HAP-1 (cell line): Measurements from ENCODE around the gene GNS.

Source experiments
- DNase-seq, 2 experiments: peaks; one replicate each; pipeline ENCODE4 v3.0.0-alpha.2; 2016 to 2020; ENCODE audit warnings: low spot score in 2 of 2
- H3K27me3 ChIP-seq: fragments of 250-450 bp; sonication (Bioruptor Pico); 2 replicates; pipeline ENCODE4 v1.5.1; 2020; ENCODE audit warnings: low read depth, mild to moderate bottlenecking, moderate library complexity
- H3K36me3 ChIP-seq: fragments of 250-450 bp; sonication (Bioruptor Pico); replicated peaks from 2 replicates; pipeline ENCODE4 v1.5.1; 2020; ENCODE audit warnings: mild to moderate bottlenecking
- H3K4me1 ChIP-seq: fragments of 250-450 bp; sonication (Bioruptor Pico); 2 replicates; pipeline ENCODE4 v1.5.1; 2020; ENCODE audit warnings: mild to moderate bottlenecking
- H3K4me3 ChIP-seq: fragments of 250-450 bp; sonication (Bioruptor Pico); 2 replicates; pipeline ENCODE4 v1.5.1; 2020; ENCODE audit warnings: mild to moderate bottlenecking, moderate library complexity
- H3K9me3 ChIP-seq: fragments of 250-450 bp; sonication (Bioruptor Pico); 2 replicates; pipeline ENCODE4 v1.5.1; 2020; ENCODE audit warnings: mild to moderate bottlenecking, moderate library complexity
- in situ Hi-C: fragments of 300-500 bp; cut with MboI; formaldehyde crosslinking; loops from 3 replicates; pipeline ENCODE4 v1.14.3; 2020; ENCODE audit warnings: low sequenced_read_pairs, inconsistent platforms, mixed read lengths

The GNS gene

GRCh38 chr12:64680235-64680634 is 79.0 kb downstream of the GNS start:
- no peak for DNase-seq
- in situ Hi-C loops: no loop called here
- Histone ChIP-seq H3K27me3 (no peaks in the 10 kb centered on the region), H3K9me3 (no peaks in the 10 kb centered on the region), H3K4me1 (peaks cover 20% of the 10 kb centered on the region), H3K4me3 (no peak overlapping the region), H3K36me3 (peaks cover 6% of the 10 kb centered on the region)

GRCh38 chr12:64679487-64680001 is 79.7 kb downstream of the GNS start:
- no peaks in the 10 kb centered on the region for H3K9me3 ChIP-seq
- in situ Hi-C loops: no loop called here
- no peak overlapping the region for H3K4me3 ChIP-seq
- no peak for DNase-seq
- peaks cover 20% of the 10 kb centered on the region for H3K4me1 ChIP-seq
- H3K36me3 ChIP-seq: no peaks in the 10 kb centered on the region
- H3K27me3 ChIP-seq: no peaks in the 10 kb centered on the region

DNA sequence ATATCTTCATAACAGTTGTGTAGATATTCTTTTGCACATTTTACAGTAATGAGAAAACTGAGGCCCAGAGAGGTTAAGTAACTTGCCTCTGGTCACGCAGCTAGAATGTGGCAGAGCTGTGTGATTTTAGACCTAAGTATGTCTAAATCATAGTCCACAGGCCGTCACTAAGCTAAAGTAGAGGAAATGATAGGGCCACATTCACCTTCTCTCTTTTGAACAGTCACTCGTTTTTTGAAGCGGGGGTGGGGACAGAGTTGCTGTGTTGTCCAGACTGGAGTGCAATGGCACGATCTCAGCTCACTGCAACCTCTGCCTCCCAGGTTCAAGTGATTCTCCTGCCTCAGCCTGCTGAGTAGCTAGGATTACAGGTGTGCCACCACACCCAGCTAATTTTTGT is 80.4 kb downstream of the GNS start:
- in situ Hi-C loops: no loop called here
- H3K4me1 ChIP-seq: peaks cover 20% of the 10 kb centered on the region
- no peaks in the 10 kb centered on the region for H3K9me3 ChIP-seq
- H3K36me3 ChIP-seq: no peaks in the 10 kb centered on the region
- no peak for DNase-seq
- H3K4me3 ChIP-seq: no peak overlapping the region
- no peaks in the 10 kb centered on the region for H3K27me3 ChIP-seq

- in situ Hi-C loops: no loop called here
- H3K36me3 ChIP-seq: no peaks in the 10 kb centered on the region
- H3K4me1 ChIP-seq: peaks cover 15% of the 10 kb centered on the region
- H3K4me3 ChIP-seq: no peak overlapping the region
- H3K9me3 ChIP-seq: no peaks in the 10 kb centered on the region
- H3K27me3 ChIP-seq: no peaks in the 10 kb centered on the region
- no peak for DNase-seq
Observed at GRCh38 chr12:64678248-64678647, 81.0 kb downstream of the GNS start.

DNA sequence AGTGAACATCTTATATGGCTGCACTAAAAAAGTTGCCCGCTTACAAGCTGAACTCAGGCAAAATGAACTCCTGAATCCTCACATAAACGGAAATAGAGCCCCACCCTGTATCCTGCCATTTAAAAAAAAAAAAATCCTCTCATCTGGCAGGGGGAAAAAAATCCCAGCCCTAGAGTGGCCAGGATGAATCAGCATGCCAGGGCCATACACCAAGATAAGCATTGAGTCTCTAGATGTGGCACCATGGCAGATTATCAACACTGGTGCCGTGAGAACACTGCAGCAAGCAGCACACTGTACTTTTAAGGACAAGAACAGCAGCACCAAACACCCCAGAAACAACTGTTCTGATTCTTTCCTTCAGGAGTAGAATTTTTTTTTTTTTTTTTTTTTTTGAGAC is 83.4 kb downstream of the GNS start:
- Histone ChIP-seq H3K36me3 (no peaks in the 10 kb centered on the region), H3K27me3 (no peaks in the 10 kb centered on the region), H3K9me3 (no peaks in the 10 kb centered on the region), H3K4me1 (peaks cover 9% of the 10 kb centered on the region), H3K4me3 (no peak overlapping the region)
- in situ Hi-C loops: no loop called here
- no peak for DNase-seq

- no peaks in the 10 kb centered on the region for H3K36me3 ChIP-seq
- no peak overlapping the region for H3K4me3 ChIP-seq
- H3K27me3 ChIP-seq: no peaks in the 10 kb centered on the region
- H3K9me3 ChIP-seq: no peaks in the 10 kb centered on the region
- no peak for DNase-seq
- in situ Hi-C loops: no loop called here
- H3K4me1 ChIP-seq: peaks cover 22% of the 10 kb centered on the region
Observed at GRCh38 chr12:64674367-64674922, 84.8 kb downstream of the GNS start.

GRCh38 chr12:64673490-64674169 is 85.6 kb downstream of the GNS start:
- no peak overlapping the region for H3K4me3 ChIP-seq
- in situ Hi-C loops: no loop called here
- no peaks in the 10 kb centered on the region for H3K27me3 ChIP-seq
- H3K36me3 ChIP-seq: no peaks in the 10 kb centered on the region
- H3K9me3 ChIP-seq: no peaks in the 10 kb centered on the region
- no peak for DNase-seq
- H3K4me1 ChIP-seq: peaks cover 29% of the 10 kb centered on the region

DNA sequence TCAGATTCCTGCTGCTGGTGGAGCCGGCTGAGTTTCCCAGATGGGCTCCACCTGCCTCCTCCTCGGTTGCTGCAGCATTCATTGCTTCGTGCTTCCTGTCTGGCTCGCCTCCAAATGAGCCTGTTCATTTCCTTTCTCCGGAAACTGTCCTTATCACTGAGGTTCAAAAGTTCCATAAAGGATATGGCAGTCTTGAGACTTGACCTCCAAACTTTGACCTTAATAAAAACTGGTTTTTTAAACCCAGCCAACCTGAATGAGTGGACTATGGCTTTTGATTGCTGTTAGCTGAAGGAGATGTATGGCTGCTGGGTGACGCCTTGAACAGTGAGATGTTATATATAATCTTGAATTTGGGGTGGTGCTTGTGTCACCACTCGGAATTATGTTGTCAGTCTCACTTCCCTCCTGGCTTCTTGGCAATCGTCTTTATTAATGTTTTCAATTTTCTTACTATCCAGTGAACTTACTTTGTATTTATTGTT is 86.2 kb downstream of the GNS start:
- no peaks in the 10 kb centered on the region for H3K36me3 ChIP-seq
- no peaks in the 10 kb centered on the region for H3K9me3 ChIP-seq
- peaks cover 29% of the 10 kb centered on the region for H3K4me1 ChIP-seq
- DNase-seq: no peak
- no peaks in the 10 kb centered on the region for H3K27me3 ChIP-seq
- in situ Hi-C loops: no loop called here
- no peak overlapping the region for H3K4me3 ChIP-seq

- H3K9me3 ChIP-seq: no peaks in the 10 kb centered on the region
- H3K27me3 ChIP-seq: no peaks in the 10 kb centered on the region
- H3K36me3 ChIP-seq: no peaks in the 10 kb centered on the region
- no peak overlapping the region for H3K4me3 ChIP-seq
- no peak for DNase-seq
- in situ Hi-C loops: no loop called here
- H3K4me1 ChIP-seq: peaks cover 29% of the 10 kb centered on the region
Observed at GRCh38 chr12:64671681-64672080, 87.5 kb downstream of the GNS start.

- peaks cover 30% of the 10 kb centered on the region for H3K4me1 ChIP-seq
- in situ Hi-C loops: no loop called here
Observed at GRCh38 chr12:64670919-64671639, 88.1 kb downstream of the GNS start.

GRCh38 chr12:64670019-64670418 is 89.2 kb downstream of the GNS start:
- no peak overlapping the region for H3K4me3 ChIP-seq
- H3K36me3 ChIP-seq: no peaks in the 10 kb centered on the region

More at GRCh38 chr12:64670919-64671639, 88.1 kb downstream of the GNS start:
- no peak overlapping the region for H3K4me3 ChIP-seq
- H3K9me3 ChIP-seq: no peaks in the 10 kb centered on the region
- DNase-seq: peak; percentile 46 to 72
- no peaks in the 10 kb centered on the region for H3K36me3 ChIP-seq
- no peaks in the 10 kb centered on the region for H3K27me3 ChIP-seq

DNA sequence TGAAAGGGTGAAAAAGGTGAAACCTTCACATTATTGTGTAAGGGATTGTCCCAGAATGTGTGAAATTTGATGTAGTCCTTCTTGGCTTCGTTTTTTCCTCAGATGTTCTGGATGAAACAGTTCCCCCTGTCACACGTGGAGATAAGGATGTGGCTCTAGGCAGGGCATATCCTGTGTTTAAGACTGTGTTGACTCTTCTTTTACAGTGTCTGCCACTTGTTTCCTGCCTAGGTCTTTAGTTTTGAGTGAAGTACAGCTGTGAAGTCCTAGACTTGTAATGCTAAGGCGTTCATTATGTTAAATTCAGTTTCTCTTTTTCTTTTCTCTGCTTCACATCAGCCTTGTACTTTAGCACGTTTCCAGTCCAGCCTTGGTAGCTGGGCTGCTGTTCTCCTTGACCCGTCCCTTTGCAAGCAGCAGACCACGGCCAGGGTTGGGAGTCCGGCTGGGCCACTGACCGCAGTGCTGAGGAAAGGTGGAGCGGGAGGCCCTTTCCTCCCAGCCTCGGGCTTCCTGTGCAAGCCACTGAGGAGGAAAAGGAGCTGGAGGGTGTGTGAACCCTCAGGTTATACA is 89.8 kb downstream of the GNS start:
- H3K27me3 ChIP-seq: no peaks in the 10 kb centered on the region
- in situ Hi-C loops: no loop called here
- peak; percentile 41 to 57 for DNase-seq
- H3K4me1 ChIP-seq: peaks cover 40% of the 10 kb centered on the region
- no peaks in the 10 kb centered on the region for H3K9me3 ChIP-seq
- no peaks in the 10 kb centered on the region for H3K36me3 ChIP-seq
- H3K4me3 ChIP-seq: no peak overlapping the region

More at GRCh38 chr12:64670019-64670418, 89.2 kb downstream of the GNS start:
- no peaks in the 10 kb centered on the region for H3K27me3 ChIP-seq
- DNase-seq: no peak
- no peaks in the 10 kb centered on the region for H3K9me3 ChIP-seq
- peaks cover 40% of the 10 kb centered on the region for H3K4me1 ChIP-seq
- in situ Hi-C loops: no loop called here

- Histone ChIP-seq H3K4me3 (no peak overlapping the region), H3K27me3 (no peaks in the 10 kb centered on the region), H3K4me1 (peaks cover 45% of the 10 kb centered on the region), H3K36me3 (no peaks in the 10 kb centered on the region), H3K9me3 (no peaks in the 10 kb centered on the region)
- DNase-seq: no peak
- in situ Hi-C loops: no loop called here
Observed at GRCh38 chr12:64667793-64668192, 91.4 kb downstream of the GNS start.
